DND-41 (cell line): Measurements from ENCODE around the gene DENND1A.

Experiments used
- ATAC-seq: fragments of 200-7000 bp; cut with Tn5 transposase; 3 replicates; pipeline ENCODE4 v1.9.1; 2021; ENCODE audit warnings: low read depth; ENCODE audit not compliant: insufficient read depth
- DNase-seq: peaks from one replicate; pipeline ENCODE4 v3.0.0-alpha.2; 2020
- H2AFZ ChIP-seq: 2 replicates; pipeline ENCODE4 v1.6.0; 2012; ENCODE audit warnings: low read depth, low read length
- H3K27ac ChIP-seq: 2 replicates; pipeline ENCODE4 v1.5.1; 2012; ENCODE audit warnings: low read length, inconsistent platforms
- H3K27me3 ChIP-seq: fragments of 200-600 bp; sonication (generic); 2 replicates; pipeline ENCODE4 v1.6.0; 2012; ENCODE audit warnings: low read length, mild to moderate bottlenecking, inconsistent platforms; ENCODE audit not compliant: insufficient read depth, poor library complexity
- H3K36me3 ChIP-seq: 2 replicates; pipeline ENCODE4 v1.5.1; 2012; ENCODE audit warnings: low read length, inconsistent platforms; ENCODE audit not compliant: insufficient read depth
- H3K4me1 ChIP-seq: 2 replicates; pipeline ENCODE4 v1.5.1; 2012; ENCODE audit warnings: mild to moderate bottlenecking, low read length; ENCODE audit not compliant: insufficient read depth
- H3K4me2 ChIP-seq: 2 replicates; pipeline ENCODE4 v1.6.0; 2012; ENCODE audit warnings: mild to moderate bottlenecking, moderate library complexity, low read length, inconsistent platforms; ENCODE audit not compliant: insufficient read depth
- H3K4me3 ChIP-seq, 2 experiments: fragments of 200-600 bp in 1 of 2; shearing (Covaris generic) in 1 of 2; 2 replicates each; pipeline ENCODE4 v1.5.1; 2012 to 2016; ENCODE audit warnings: inconsistent platforms in 2 of 2, low read length in 2 of 2, mild to moderate bottlenecking in 2 of 2, low read depth in 1 of 2, moderate library complexity in 1 of 2
- H3K79me2 ChIP-seq: 2 replicates; pipeline ENCODE4 v1.6.0; 2012; ENCODE audit warnings: low read length, inconsistent platforms; ENCODE audit not compliant: insufficient read depth
- H3K9ac ChIP-seq: 2 replicates; pipeline ENCODE4 v1.6.0; 2012; ENCODE audit warnings: low read depth, mild to moderate bottlenecking, inconsistent platforms, low read length, moderate library complexity
- H3K9me3 ChIP-seq: 2 replicates; pipeline ENCODE4 v1.5.1; 2012; ENCODE audit warnings: low read length, moderate library complexity, mild to moderate bottlenecking, inconsistent platforms; ENCODE audit not compliant: insufficient read depth, severe bottlenecking
- H4K20me1 ChIP-seq: 2 replicates; pipeline ENCODE4 v1.6.0; 2012; ENCODE audit warnings: low read length; ENCODE audit not compliant: insufficient read depth
- CTCF ChIP-seq: IDR thresholded peaks from 2 replicates; pipeline ENCODE4 v1.5.1; 2012; ENCODE audit warnings: borderline replicate concordance, low read length, moderate library complexity, mild to moderate bottlenecking; ENCODE audit not compliant: poor library complexity, severe bottlenecking; ENCODE audit errors: extremely low read depth
- EZH2 ChIP-seq: IDR thresholded peaks from 3 replicates; pipeline ENCODE4 v1.6.1; 2012; ENCODE audit warnings: borderline replicate concordance, low read depth, mild to moderate bottlenecking, moderate library complexity, low read length, inconsistent platforms; ENCODE audit not compliant: severe bottlenecking

The DENND1A gene

DNA sequence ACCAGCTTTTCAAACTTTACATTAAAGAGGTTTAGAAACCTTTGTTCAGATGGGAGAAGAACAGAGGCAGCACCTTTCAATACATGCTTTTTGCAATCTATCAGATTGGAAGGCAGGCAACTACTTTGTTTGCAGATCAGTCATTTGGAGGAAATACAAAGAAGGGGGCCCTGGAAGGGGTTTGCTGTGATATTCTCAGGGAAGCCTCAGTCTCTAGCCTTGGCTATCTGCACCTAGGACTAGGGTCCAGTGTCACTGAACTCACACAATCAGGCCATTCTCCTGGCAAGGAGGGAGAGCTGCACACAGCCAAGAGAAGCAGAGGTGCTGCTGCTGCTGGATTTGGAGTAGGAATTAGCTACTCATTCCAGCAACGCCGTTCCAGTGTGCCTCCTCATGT, 494.5 kb downstream of the DENND1A start:
- TF ChIP-seq CTCF, result no peak
- no peak for TF ChIP-seq EZH2
- Histone ChIP-seq H4K20me1 (no peaks in the 10 kb centered on the region), H3K4me3 (no peak overlapping the region)

DNA sequence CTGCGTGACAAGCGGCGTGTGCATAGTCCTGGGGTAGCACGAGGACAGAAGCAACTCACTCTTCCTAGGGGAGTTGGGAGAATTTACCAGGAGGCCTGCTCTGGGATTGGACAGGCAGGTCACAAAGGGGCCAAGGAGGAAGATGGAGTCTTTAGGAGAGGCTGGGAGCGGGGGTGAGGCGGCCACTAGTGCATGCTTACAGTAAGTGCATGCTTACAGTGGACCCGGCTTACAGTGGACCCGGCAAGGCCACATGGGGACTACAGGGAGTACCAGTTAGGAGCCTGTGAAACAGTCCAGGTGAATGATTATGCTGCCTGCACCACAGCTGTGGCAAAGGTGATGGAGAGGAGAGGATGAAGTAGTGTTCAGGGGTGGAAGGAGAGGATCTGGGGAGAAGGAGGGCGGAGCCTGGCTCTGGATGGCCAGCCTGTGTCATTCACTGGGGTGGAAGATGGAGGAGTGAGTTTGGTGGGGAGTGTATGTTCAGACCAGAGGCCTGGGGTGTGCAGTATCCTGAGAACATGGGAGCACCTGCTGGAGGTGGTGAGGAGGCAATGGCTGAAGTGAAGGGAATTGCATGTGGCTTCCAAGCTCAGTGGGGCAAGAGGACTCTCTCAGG, 495.2 kb downstream of the DENND1A start:
- no peaks in the 10 kb centered on the region for H3K27me3 ChIP-seq
- H3K9ac ChIP-seq, result no peak overlapping the region
- TF ChIP-seq CTCF (no peak), EZH2 (no peak)
- H3K9me3 ChIP-seq, result no peaks in the 10 kb centered on the region
- no peak overlapping the region for H3K27ac ChIP-seq
- ATAC-seq (no peak), DNase-seq (no peak)
- H3K79me2 ChIP-seq, result no peaks in the 10 kb centered on the region
- no peak overlapping the region for H2AFZ ChIP-seq
- no peaks in the 10 kb centered on the region for H3K4me1 ChIP-seq
- no peaks in the 10 kb centered on the region for H4K20me1 ChIP-seq
- no peak overlapping the region for H3K4me3 ChIP-seq
- H3K4me2 ChIP-seq, result no peak overlapping the region
- no peaks in the 10 kb centered on the region for H3K36me3 ChIP-seq

More for the DNA sequence above, 494.5 kb downstream of the DENND1A start:
- no peak overlapping the region for H3K27ac ChIP-seq
- H3K36me3 ChIP-seq, result no peaks in the 10 kb centered on the region
- no peaks in the 10 kb centered on the region for H3K9me3 ChIP-seq
- no peaks in the 10 kb centered on the region for H3K4me1 ChIP-seq
- H3K9ac ChIP-seq, result no peak overlapping the region
- ATAC-seq (no peak), DNase-seq (no peak)
- H3K79me2 ChIP-seq, result no peaks in the 10 kb centered on the region
- H2AFZ ChIP-seq, result no peak overlapping the region
- no peak overlapping the region for H3K4me2 ChIP-seq
- H3K27me3 ChIP-seq, result no peaks in the 10 kb centered on the region

DNA sequence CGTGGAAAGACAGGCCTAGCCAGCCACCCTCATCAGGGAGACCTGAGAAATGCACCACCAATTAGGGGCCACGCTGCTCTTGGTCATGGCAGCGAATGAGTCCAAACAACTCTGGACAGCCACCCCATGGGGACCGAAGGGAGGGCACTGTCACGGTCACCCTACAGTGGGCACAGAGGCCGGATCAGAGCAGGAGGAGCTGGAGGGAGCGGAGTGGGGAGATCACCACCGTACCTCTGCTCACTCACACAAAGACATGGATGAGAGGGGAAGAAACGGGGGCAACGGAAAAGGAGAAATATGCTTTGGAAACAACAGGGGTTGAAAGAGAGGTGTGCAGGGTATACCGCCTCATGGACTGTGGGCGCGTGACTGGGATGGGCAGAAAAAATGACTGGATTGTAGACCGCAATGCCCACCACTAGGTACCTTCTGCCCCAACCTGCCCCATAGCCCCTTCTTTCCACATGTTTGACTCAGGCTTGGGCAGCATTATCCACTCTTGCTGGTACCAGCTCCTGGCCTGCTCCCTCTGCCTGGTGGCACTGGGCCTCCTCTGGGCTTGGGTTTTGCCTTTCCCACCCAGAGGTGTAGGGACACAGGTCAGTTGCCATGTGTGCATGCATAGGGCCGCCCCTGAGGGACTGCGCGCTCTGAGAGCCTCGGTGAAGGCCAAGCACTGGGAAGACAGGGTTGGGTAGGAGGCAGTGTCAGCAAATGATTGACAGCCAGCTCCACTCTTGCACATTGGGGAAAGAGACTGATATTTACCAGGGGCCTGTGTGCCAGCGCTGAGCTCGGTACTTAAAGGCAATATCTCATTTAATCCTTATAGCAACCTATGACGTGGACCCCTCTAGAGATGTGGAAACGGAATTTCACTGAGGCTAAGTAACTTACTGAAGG, 497.3 kb downstream of the DENND1A start:
- H4K20me1 ChIP-seq, result no peaks in the 10 kb centered on the region
- no peak overlapping the region for H2AFZ ChIP-seq
- DNase-seq, result no peak
- H3K4me1 ChIP-seq, result no peaks in the 10 kb centered on the region
- no peak overlapping the region for H3K4me3 ChIP-seq
- H3K79me2 ChIP-seq, result no peaks in the 10 kb centered on the region
- TF ChIP-seq CTCF (no peak), EZH2 (no peak)
- H3K4me2 ChIP-seq, result no peak overlapping the region
- ATAC-seq, result no peak
- no peaks in the 10 kb centered on the region for H3K9me3 ChIP-seq
- no peak overlapping the region for H3K9ac ChIP-seq
- H3K27ac ChIP-seq, result no peak overlapping the region
- H3K27me3 ChIP-seq, result no peaks in the 10 kb centered on the region
- H3K36me3 ChIP-seq, result no peaks in the 10 kb centered on the region
